ENCODE data around the gene SMAD5.

SMAD5 gene

GRCh38 chr5:136169218-136169617, 36.6 kb downstream of the SMAD5 start:
- no peak for TF ChIP-seq CTCF (IDR thresholded peaks at IDR 0.05)
- no peak overlapping the region for H3K27ac ChIP-seq
- H3K27me3 ChIP-seq = no peaks in the 10 kb centered on the region
- H3K4me1 ChIP-seq (ENCODE audit: control insufficient read depth in 1 of 2, insufficient read depth in 1 of 2, low read depth in 1 of 2, low read length in 1 of 2) = peaks cover 0 to 3% of the 10 kb centered on the region in 2 experiments
- H3K9me3 ChIP-seq = no peaks in the 10 kb centered on the region
- peaks cover 10% of the 10 kb centered on the region for H3K36me3 ChIP-seq
- H3K4me3 ChIP-seq (ENCODE audit: low read depth in 1 of 2, low read length in 1 of 2) = no peak overlapping the region

GRCh38 chr5:136174021-136174659, 41.5 kb downstream of the SMAD5 start:
- H3K36me3 ChIP-seq = peaks cover 23% of the 10 kb centered on the region
- H3K4me1 ChIP-seq (ENCODE audit: control insufficient read depth in 1 of 2, insufficient read depth in 1 of 2, low read depth in 1 of 2, low read length in 1 of 2) = no peaks in the 10 kb centered on the region
- TF ChIP-seq CTCF (IDR thresholded peaks at IDR 0.05) = no peak
- no peak overlapping the region for H3K4me3 ChIP-seq (ENCODE audit: low read depth in 1 of 2, low read length in 1 of 2)
- no peaks in the 10 kb centered on the region for H3K9me3 ChIP-seq
- no peak overlapping the region for H3K27ac ChIP-seq
- no peaks in the 10 kb centered on the region for H3K27me3 ChIP-seq

GRCh38 chr5:136182618-136183017, 50.0 kb downstream of the SMAD5 start:
- TF ChIP-seq CTCF (IDR thresholded peaks at IDR 0.05) = no peak
- Histone ChIP-seq H3K27ac (no peak overlapping the region), H3K36me3 (peaks cover 5% of the 10 kb centered on the region)

GRCh38 chr5:136185974-136186665, 53.5 kb downstream of the SMAD5 start:
- Histone ChIP-seq H3K4me3 (ENCODE audit: low read depth in 1 of 2, low read length in 1 of 2) (no peak overlapping the region), H3K9me3 (no peaks in the 10 kb centered on the region), H3K27ac (no peak overlapping the region), H3K4me1 (ENCODE audit: control insufficient read depth in 1 of 2, insufficient read depth in 1 of 2, low read depth in 1 of 2, low read length in 1 of 2) (no peaks in the 10 kb centered on the region), H3K27me3 (peaks cover 21% of the 10 kb centered on the region), H3K36me3 (no peaks in the 10 kb centered on the region)
- no peak for TF ChIP-seq CTCF (IDR thresholded peaks at IDR 0.05)

More at GRCh38 chr5:136182618-136183017, 50.0 kb downstream of the SMAD5 start:
- no peaks in the 10 kb centered on the region for H3K27me3 ChIP-seq
- no peaks in the 10 kb centered on the region for H3K4me1 ChIP-seq (ENCODE audit: control insufficient read depth in 1 of 2, insufficient read depth in 1 of 2, low read depth in 1 of 2, low read length in 1 of 2)
- H3K9me3 ChIP-seq = no peaks in the 10 kb centered on the region
- H3K4me3 ChIP-seq (ENCODE audit: low read depth in 1 of 2, low read length in 1 of 2) = no peak overlapping the region

GRCh38 chr5:136186796-136187195, 54.2 kb downstream of the SMAD5 start:
- peaks cover 28% of the 10 kb centered on the region for H3K27me3 ChIP-seq
- no peak for TF ChIP-seq CTCF (IDR thresholded peaks at IDR 0.05)
- no peak overlapping the region for H3K4me3 ChIP-seq (ENCODE audit: low read depth in 1 of 2, low read length in 1 of 2)
- no peaks in the 10 kb centered on the region for H3K9me3 ChIP-seq
- H3K36me3 ChIP-seq = no peaks in the 10 kb centered on the region
- H3K4me1 ChIP-seq (ENCODE audit: control insufficient read depth in 1 of 2, insufficient read depth in 1 of 2, low read depth in 1 of 2, low read length in 1 of 2) = peaks cover 0 to under 1% of the 10 kb centered on the region in 2 experiments
- H3K27ac ChIP-seq = no peak overlapping the region
